K562 (cell line): Measurements from ENCODE around the gene ZFTA. TPM values are rescaled to one million over a fixed set of nuclear protein-coding genes. Genes with fewer than 3 reads are reported as not detected.

Experiments used
- HMG20B ChIP-seq: fragments of 250-450 bp; sonication (Bioruptor Pico); IDR thresholded peaks from 2 replicates; pipeline ENCODE4 v1.5.0; 2021; ENCODE audit warnings: mild to moderate bottlenecking
- L3MBTL2 ChIP-seq: fragments of 450-650 bp; IDR thresholded peaks from 2 replicates; pipeline ENCODE4 v1.6.1; 2016; ENCODE audit warnings: mild to moderate bottlenecking, moderate library complexity
- NELFE ChIP-seq: IDR thresholded peaks from 2 replicates; pipeline ENCODE4 v1.6.1; 2011; ENCODE audit warnings: mild to moderate bottlenecking; ENCODE audit not compliant: insufficient read depth, insufficient read length
- RAD51 ChIP-seq: fragments of 450-650 bp; IDR thresholded peaks from 2 replicates; pipeline ENCODE4 v1.7.1; 2016; ENCODE audit warnings: low read depth, mild to moderate bottlenecking, borderline replicate concordance
- ZNF165 ChIP-seq: fragments of 250-450 bp; sonication (Bioruptor Pico); IDR thresholded peaks from 2 replicates; pipeline ENCODE4 v1.4.0; 2020; ENCODE audit warnings: borderline replicate concordance
- ZNF184 ChIP-seq: sonication (generic); formaldehyde crosslinking; IDR thresholded peaks from 2 replicates; pipeline ENCODE4 v1.5.0; 2020; ENCODE audit warnings: missing genetic modification reagents
- ZNF23 ChIP-seq: fragments of 250-450 bp; sonication (Bioruptor Pico); IDR thresholded peaks from 2 replicates; pipeline ENCODE4 v1.4.0; 2020; ENCODE audit warnings: mild to moderate bottlenecking
- polyA plus RNA-seq, 8 experiments: library from polyadenylated mRNA; depleted of rRNA in 4 of 8; stranded (reverse) in 5 of 8; unstranded in 3 of 8; fragments of >200 nt; fragmentation: Nextera tagmentation in 2 of 8; fragmentation: Illumina TruSeq in 1 of 8; extraction: Ambion mirVana in 2 of 8; extraction: Trizol in 1 of 8; gene quantifications; 2 replicates each; pipeline versions ENCODE4 v1.2.1 to v1.2.3, GENCODE V29; 2011 to 2014; ENCODE audit warnings: inconsistent platforms in 1 of 8, missing spikeins in 1 of 8
- total RNA-seq, 7 experiments: library from RNA; depleted of rRNA in 6 of 7; stranded (reverse); fragments of >200 nt in 6 of 7; fragmentation: Illumina TruSeq in 2 of 7; extraction: Trizol in 2 of 7; gene quantifications; 2 replicates each; pipeline versions ENCODE4 v1.2.1 to v1.2.3, GENCODE V29; 2011 to 2021; ENCODE audit warnings: low replicate concordance in 1 of 7
- TF ChIP-seq, protein P1 (sequence below): fragments of 150-350 bp; conservative IDR thresholded peaks from 2 replicates; pipeline ENCODE4 v1.6.1; 2014; ENCODE audit warnings: low read length
- TF ChIP-seq, protein P2 (sequence below), 3 experiments: fragments of 200-800 bp in 1 of 3; sonication (Bioruptor generic) in 1 of 3; sonication (generic) in 1 of 3; formaldehyde crosslinking in 1 of 3; IDR thresholded peaks; 2 replicates each; pipeline versions ENCODE4 v1.6.1 to v1.8.0; 2016 to 2022; ENCODE audit warnings: mild to moderate bottlenecking in 2 of 3, missing compliant biosample characterization in 2 of 3, missing genetic modification characterization in 2 of 3, missing genetic modification reagents in 1 of 3
- TF ChIP-seq, protein P3 (sequence below): fragments of 150-350 bp; IDR thresholded peaks from 2 replicates; pipeline ENCODE4 v1.6.1; 2014; ENCODE audit warnings: low read depth, mild to moderate bottlenecking, low read length, borderline replicate concordance
- TF ChIP-seq, protein P4 (sequence below): fragments of 200-800 bp; sonication (Bioruptor generic); IDR thresholded peaks from 2 replicates; pipeline ENCODE4 v1.6.1; 2017; ENCODE audit warnings: missing genetic modification characterization, missing compliant biosample characterization

ZFTA gene
- total and polyA plus RNA-seq, 9 of the 15 experiments (the other 6 are each of a cell fraction or from before 2014, with no cell fraction given): 0.45 to 12.3 (median 2.9) TPM

DNA sequence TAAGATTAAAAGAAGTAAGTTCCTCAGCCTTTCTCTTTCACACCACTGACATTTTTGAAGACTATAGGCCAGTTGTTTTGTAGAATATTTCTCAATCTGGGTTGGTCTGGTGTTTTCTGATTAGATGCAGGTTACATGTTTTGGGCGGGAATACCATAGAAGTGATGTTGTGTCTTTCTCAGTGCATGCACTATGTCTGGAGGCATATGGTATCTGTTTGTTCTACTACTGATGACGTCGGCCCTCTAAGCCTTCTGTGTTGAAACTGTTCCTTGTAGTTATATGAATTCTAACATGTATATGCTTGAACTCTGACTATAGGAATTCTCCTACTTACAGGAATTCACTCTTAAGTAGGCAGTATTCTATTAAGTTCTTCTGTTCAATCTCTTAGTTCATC is 21.6 kb downstream of the ZFTA start (continued):
- TF ChIP-seq, protein P1, sequence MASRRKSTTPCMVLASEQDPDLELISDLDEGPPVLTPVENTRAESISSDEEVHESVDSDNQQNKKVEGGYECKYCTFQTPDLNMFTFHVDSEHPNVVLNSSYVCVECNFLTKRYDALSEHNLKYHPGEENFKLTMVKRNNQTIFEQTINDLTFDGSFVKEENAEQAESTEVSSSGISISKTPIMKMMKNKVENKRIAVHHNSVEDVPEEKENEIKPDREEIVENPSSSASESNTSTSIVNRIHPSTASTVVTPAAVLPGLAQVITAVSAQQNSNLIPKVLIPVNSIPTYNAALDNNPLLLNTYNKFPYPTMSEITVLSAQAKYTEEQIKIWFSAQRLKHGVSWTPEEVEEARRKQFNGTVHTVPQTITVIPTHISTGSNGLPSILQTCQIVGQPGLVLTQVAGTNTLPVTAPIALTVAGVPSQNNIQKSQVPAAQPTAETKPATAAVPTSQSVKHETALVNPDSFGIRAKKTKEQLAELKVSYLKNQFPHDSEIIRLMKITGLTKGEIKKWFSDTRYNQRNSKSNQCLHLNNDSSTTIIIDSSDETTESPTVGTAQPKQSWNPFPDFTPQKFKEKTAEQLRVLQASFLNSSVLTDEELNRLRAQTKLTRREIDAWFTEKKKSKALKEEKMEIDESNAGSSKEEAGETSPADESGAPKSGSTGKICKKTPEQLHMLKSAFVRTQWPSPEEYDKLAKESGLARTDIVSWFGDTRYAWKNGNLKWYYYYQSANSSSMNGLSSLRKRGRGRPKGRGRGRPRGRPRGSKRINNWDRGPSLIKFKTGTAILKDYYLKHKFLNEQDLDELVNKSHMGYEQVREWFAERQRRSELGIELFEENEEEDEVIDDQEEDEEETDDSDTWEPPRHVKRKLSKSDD: no peak
- TF ChIP-seq ZNF165 (CRISPR knock-in tag): no peak
- TF ChIP-seq, protein P2, sequence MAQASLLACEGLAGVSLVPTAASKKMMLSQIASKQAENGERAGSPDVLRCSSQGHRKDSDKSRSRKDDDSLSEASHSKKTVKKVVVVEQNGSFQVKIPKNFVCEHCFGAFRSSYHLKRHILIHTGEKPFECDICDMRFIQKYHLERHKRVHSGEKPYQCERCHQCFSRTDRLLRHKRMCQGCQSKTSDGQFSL (CRISPR knock-in tag; IDR thresholded peaks at IDR 0.05): no peak
- TF ChIP-seq, protein P2 (tag; IDR thresholded peaks at IDR 0.05): no peak
- no peak for TF ChIP-seq HMG20B
- no peak for TF ChIP-seq NELFE
- TF ChIP-seq ZNF23 (CRISPR knock-in tag): no peak
- no peak for TF ChIP-seq ZNF184 (CRISPR knock-in tag)
- TF ChIP-seq L3MBTL2: peak; percentile 32; the same call in 1 of the 2 replicates
- TF ChIP-seq, protein P3, sequence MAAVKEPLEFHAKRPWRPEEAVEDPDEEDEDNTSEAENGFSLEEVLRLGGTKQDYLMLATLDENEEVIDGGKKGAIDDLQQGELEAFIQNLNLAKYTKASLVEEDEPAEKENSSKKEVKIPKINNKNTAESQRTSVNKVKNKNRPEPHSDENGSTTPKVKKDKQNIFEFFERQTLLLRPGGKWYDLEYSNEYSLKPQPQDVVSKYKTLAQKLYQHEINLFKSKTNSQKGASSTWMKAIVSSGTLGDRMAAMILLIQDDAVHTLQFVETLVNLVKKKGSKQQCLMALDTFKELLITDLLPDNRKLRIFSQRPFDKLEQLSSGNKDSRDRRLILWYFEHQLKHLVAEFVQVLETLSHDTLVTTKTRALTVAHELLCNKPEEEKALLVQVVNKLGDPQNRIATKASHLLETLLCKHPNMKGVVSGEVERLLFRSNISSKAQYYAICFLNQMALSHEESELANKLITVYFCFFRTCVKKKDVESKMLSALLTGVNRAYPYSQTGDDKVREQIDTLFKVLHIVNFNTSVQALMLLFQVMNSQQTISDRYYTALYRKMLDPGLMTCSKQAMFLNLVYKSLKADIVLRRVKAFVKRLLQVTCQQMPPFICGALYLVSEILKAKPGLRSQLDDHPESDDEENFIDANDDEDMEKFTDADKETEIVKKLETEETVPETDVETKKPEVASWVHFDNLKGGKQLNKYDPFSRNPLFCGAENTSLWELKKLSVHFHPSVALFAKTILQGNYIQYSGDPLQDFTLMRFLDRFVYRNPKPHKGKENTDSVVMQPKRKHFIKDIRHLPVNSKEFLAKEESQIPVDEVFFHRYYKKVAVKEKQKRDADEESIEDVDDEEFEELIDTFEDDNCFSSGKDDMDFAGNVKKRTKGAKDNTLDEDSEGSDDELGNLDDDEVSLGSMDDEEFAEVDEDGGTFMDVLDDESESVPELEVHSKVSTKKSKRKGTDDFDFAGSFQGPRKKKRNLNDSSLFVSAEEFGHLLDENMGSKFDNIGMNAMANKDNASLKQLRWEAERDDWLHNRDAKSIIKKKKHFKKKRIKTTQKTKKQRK: no peak
- no peak for TF ChIP-seq RAD51
- TF ChIP-seq, protein P4, sequence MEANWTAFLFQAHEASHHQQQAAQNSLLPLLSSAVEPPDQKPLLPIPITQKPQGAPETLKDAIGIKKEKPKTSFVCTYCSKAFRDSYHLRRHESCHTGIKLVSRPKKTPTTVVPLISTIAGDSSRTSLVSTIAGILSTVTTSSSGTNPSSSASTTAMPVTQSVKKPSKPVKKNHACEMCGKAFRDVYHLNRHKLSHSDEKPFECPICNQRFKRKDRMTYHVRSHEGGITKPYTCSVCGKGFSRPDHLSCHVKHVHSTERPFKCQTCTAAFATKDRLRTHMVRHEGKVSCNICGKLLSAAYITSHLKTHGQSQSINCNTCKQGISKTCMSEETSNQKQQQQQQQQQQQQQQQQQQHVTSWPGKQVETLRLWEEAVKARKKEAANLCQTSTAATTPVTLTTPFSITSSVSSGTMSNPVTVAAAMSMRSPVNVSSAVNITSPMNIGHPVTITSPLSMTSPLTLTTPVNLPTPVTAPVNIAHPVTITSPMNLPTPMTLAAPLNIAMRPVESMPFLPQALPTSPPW (CRISPR knock-in tag): no peak
